ENCODE results near the gene STK24. TPM values are rescaled to one million over a fixed set of nuclear protein-coding genes. Genes with fewer than 3 reads are reported as not detected.

The STK24 gene
- polyA plus RNA-seq, 1 of the 3 experiments (the other 2 are of a cell fraction), result 30.5 TPM

- no peak overlapping the region for H2AFZ ChIP-seq (ENCODE audit: low read depth)
- H3K4me3 ChIP-seq (ENCODE audit: low read depth in 2 of 2, low read length in 1 of 2), result no peak overlapping the region
- H3K79me2 ChIP-seq (ENCODE audit: insufficient read depth), result peaks cover 87% of the 10 kb centered on the region
- H3F3A ChIP-seq (replicated peaks; ENCODE audit: insufficient read depth), result peaks cover 17% of the 10 kb centered on the region
- H3K27me3 ChIP-seq (ENCODE audit: insufficient read depth), result no peaks in the 10 kb centered on the region
- TF ChIP-seq FOXJ3 (CRISPR knock-in tag; IDR thresholded peaks at IDR 0.05) (no peak), GATA2 (CRISPR knock-in tag; IDR thresholded peaks at IDR 0.05) (no peak), SIN3A (IDR thresholded peaks at IDR 0.05; ENCODE audit: borderline replicate concordance, low read depth, low read length) (no peak), MXI1 (IDR thresholded peaks at IDR 0.05; ENCODE audit: low read depth, low read length) (no peak), JUND (IDR thresholded peaks at IDR 0.05) (no peak), RFX5 (IDR thresholded peaks at IDR 0.05; ENCODE audit: low read length) (no peak), CTCF (IDR thresholded peaks at IDR 0.05) (no peak), ELF1 (IDR thresholded peaks at IDR 0.05) (no peak), TAF1 (IDR thresholded peaks at IDR 0.05; ENCODE audit: borderline replicate concordance, low read depth, low read length) (no peak), GABPA (IDR thresholded peaks at IDR 0.05; ENCODE audit: low read depth) (no peak), NRF1 (IDR thresholded peaks at IDR 0.05; ENCODE audit: low read depth, low read length) (no peak), MAX (IDR thresholded peaks at IDR 0.05; ENCODE audit: low read depth) (no peak), POLR2AphosphoS5 (IDR thresholded peaks at IDR 0.05; ENCODE audit: low read depth, low read length) (no peak), EZH2phosphoT487 (IDR thresholded peaks at IDR 0.05; ENCODE audit: borderline replicate concordance, low read depth) (no peak), USF2 (IDR thresholded peaks at IDR 0.05; ENCODE audit: borderline replicate concordance, low read depth, low read length) (no peak), EP300 (IDR thresholded peaks at IDR 0.05; ENCODE audit: borderline replicate concordance in 1 of 2, low read depth in 1 of 2, low read length in 1 of 2) (no peak), MEF2A (IDR thresholded peaks at IDR 0.05; ENCODE audit: borderline replicate concordance, low read depth) (no peak)
- H3K9me3 ChIP-seq, result no peaks in the 10 kb centered on the region
- peaks cover 39% of the 10 kb centered on the region for H4K20me1 ChIP-seq (ENCODE audit: insufficient read depth)
- no peak overlapping the region for H3K9ac ChIP-seq
- H3K36me3 ChIP-seq (replicated peaks in 1 of 2; ENCODE audit: control insufficient read depth in 1 of 2, insufficient read depth in 2 of 2, low read length in 1 of 2), result no peaks in the 10 kb centered on the region
- no peak overlapping the region for H3K4me2 ChIP-seq
- H3K27ac ChIP-seq (ENCODE audit: low read depth in 2 of 2, low read length in 1 of 2), result no peak overlapping the region
- peaks cover 34 to 64% of the 10 kb centered on the region in 2 experiments for H3K4me1 ChIP-seq (ENCODE audit: control insufficient read depth in 1 of 2, insufficient read depth in 2 of 2, low read depth in 1 of 2, low read length in 1 of 2)
- H3K9me2 ChIP-seq, result no peaks in the 10 kb centered on the region
- WGBS (ENCODE audit: low lambda C conversion rate), result 97% methylated on average over 5 of the region's 5 CpGs
- no peak for DNase-seq
- ChIA-PET CTCF (interaction anchor here (0.6 to 1.4 kb wide), 4 partner anchors 8 to 369 kb away, joined by 3 read pairs; no protein-coding TSS in a partner anchor), POLR2A (no interaction called here)
Measured at GRCh38 chr13:98487522-98487921, 89.4 kb downstream of the STK24 start.
